ENCODE data around the gene CD248.

GRCh38 chr11:66347425-66348276 lies 30.8 kb upstream of the CD248 start, which contains the start of gene B4GAT1:
- TF ChIP-seq CTCF (conservative IDR thresholded peaks at IDR 0.05 in 1 of 2, IDR thresholded peaks at IDR 0.05 in 1 of 2; ENCODE audit: extremely low read depth in 1 of 2, insufficient read depth in 1 of 2, low read depth in 1 of 2, low read length in 2 of 2) (no peak), EZH2 (IDR thresholded peaks at IDR 0.05; ENCODE audit: borderline replicate concordance, low read length) (no peak)
